Left forelimb (tissue), 1 donor: ENCODE data around the gene UBXN6.
A peak's percentile ranks its signal among the peaks of the same experiment; 100 is the strongest.

ENCODE experiments used
- DNase-seq: peaks from one replicate; pipeline ENCODE4 v3.0.0-alpha.2; 2018; ENCODE audit warnings: low spot score

The UBXN6 gene

DNA sequence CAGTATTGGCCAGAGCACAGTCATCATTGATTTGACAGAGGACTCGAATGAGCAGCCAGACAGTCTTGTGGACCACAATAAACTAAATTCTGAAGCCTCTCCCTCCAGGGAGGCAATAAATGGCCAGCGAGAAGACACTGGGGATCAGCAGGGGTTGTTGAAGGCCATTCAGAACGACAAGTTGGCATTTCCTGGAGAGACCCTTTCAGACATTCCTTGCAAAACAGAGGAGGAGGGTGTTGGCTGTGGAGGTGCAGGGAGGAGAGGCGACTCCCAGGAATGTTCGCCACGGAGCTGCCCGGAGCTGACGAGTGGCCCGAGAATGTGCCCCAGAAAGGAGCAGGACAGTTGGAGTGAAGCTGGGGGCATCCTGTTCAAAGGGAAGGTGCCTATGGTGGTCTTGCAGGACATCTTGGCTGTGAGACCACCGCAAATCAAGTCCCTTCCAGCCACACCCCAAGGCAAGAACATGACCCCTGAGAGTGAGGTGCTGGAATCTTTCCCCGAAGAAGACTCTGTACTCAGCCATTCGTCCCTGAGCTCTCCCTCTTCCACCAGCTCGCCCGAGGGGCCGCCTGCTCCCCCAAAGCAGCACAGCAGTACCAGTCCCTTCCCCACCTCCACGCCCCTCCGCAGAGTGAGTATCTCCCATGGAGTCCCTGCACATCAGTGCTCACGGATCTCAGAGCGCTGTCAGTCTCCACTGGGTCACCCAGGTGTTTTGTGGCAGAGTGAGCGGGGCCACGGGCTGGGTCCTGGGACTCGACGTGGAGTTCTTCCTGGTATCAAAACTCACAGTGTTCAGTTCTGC is 48.3 kb downstream of the UBXN6 start:
- DNase-seq: no peak

DNA sequence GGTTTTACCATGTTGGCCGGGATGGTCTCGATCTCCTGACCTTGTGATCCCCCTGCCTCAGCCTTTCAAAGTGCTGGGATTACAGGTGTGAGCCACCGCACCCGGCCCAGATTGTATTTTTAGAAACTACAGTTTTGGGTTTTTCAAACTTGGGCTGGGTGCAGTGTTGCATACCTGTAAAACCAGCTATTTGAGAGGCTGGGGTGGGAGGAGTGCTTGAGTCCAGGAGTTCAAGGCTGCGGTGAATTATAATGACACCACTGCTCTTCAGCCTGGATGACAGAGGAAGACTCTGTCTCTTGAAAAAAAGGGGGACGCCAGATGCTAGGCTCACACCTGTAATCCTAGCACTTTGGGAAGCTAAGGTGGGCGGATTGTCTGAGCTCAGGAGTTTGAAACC is 51.0 kb downstream of the UBXN6 start:
- DNase-seq: no peak

GRCh38 chr19:4405977-4406376 is 51.6 kb downstream of the UBXN6 start:
- DNase-seq: no peak

GRCh38 chr19:4403005-4403761 is 54.4 kb downstream of the UBXN6 start:
- DNase-seq: no peak

GRCh38 chr19:4402171-4403004 is 55.2 kb downstream of the UBXN6 start, which contains the start of gene CHAF1A:
Gene CHAF1A (plus strand): TSS chr19:4402640. CDS start chr19:4402763, 123 bp downstream.
- DNase-seq: peak; percentile 99

GRCh38 chr19:4401769-4402170 is 55.8 kb downstream of the UBXN6 start:
- DNase-seq: no peak

GRCh38 chr19:4400135-4400936 is 57.3 kb downstream of the UBXN6 start, which contains the start of gene SH3GL1:
Gene SH3GL1 (minus strand): TSS chr19:4400547. CDS start chr19:4400368, 179 bp downstream.
- DNase-seq: peak; percentile 95

DNA sequence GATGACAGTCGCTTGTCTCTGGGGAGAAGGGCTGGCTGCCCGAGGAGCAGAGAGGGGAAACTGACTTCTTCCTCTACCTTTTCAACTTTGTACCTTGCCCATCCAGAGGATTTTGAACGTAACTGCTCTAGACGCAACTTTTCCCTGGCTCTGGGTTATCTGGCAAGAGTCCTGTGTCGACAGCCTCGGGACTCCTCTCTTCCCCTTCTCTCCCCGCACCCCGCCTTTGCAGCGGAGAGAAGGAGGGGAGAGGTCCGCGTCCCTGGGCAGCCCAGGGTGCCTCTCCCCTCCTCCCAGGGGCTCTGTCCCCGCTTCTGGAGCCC is 57.8 kb downstream of the UBXN6 start:
- DNase-seq: no peak

GRCh38 chr19:4396949-4397783 is 60.4 kb downstream of the UBXN6 start:
- no peak for DNase-seq
